MM.1S (cell line): ENCODE measurements around the gene MAU2.
A peak's percentile ranks its signal among the peaks of the same experiment; 100 is the strongest.

Experiments
- DNase-seq: peaks from one replicate; pipeline ENCODE4 v3.0.0-alpha.2; 2015
- H2AFZ ChIP-seq: fragments of 300-600 bp; sonication (generic); 2 replicates; pipeline ENCODE4 v1.6.0; 2016; ENCODE audit warnings: antibody characterized with exemption, low read length
- H3F3A ChIP-seq: fragments of 300-600 bp; sonication (generic); 2 replicates; pipeline ENCODE4 v1.6.1; 2016; ENCODE audit warnings: mild to moderate bottlenecking, antibody characterized with exemption, low read length, moderate library complexity, mixed read lengths; ENCODE audit not compliant: insufficient read depth
- H3K27ac ChIP-seq: fragments of 300-600 bp; sonication (generic); 2 replicates; pipeline ENCODE4 v1.5.1; 2016; ENCODE audit warnings: mild to moderate bottlenecking, low read length
- H3K27me3 ChIP-seq: fragments of 300-600 bp; sonication (generic); replicated peaks from 2 replicates; pipeline ENCODE4 v1.6.0; 2016; ENCODE audit warnings: low read length; ENCODE audit not compliant: insufficient read depth
- H3K36me3 ChIP-seq: fragments of 300-600 bp; sonication (generic); replicated peaks from 2 replicates; pipeline ENCODE4 v1.6.1; 2016; ENCODE audit warnings: mild to moderate bottlenecking, low read length, mixed read lengths; ENCODE audit not compliant: insufficient read depth
- H3K4me1 ChIP-seq: fragments of 300-600 bp; sonication (generic); 2 replicates; pipeline ENCODE4 v1.6.1; 2016; ENCODE audit warnings: low read length, mixed read lengths
- H3K4me2 ChIP-seq: fragments of 300-600 bp; sonication (generic); 2 replicates; pipeline ENCODE4 v1.6.0; 2016; ENCODE audit warnings: low read depth, low read length
- H3K4me3 ChIP-seq: fragments of 300-600 bp; sonication (generic); 2 replicates; pipeline ENCODE4 v1.5.1; 2016; ENCODE audit warnings: low read length, mixed read lengths
- H3K79me2 ChIP-seq: fragments of 300-600 bp; sonication (generic); 2 replicates; pipeline ENCODE4 v1.6.1; 2016; ENCODE audit warnings: mixed run types, low read length, mixed read lengths
- H3K9ac ChIP-seq: fragments of 300-600 bp; sonication (generic); 2 replicates; pipeline ENCODE4 v1.6.1; 2016; ENCODE audit warnings: low read length, mixed read lengths
- H3K9me2 ChIP-seq: fragments of 300-600 bp; sonication (generic); replicated peaks from 2 replicates; pipeline ENCODE4 v1.6.1; 2016; ENCODE audit warnings: mild to moderate bottlenecking, low read length, mixed read lengths; ENCODE audit not compliant: insufficient read depth
- H3K9me3 ChIP-seq: fragments of 300-600 bp; sonication (generic); replicated peaks from 2 replicates; pipeline ENCODE4 v1.6.1; 2016; ENCODE audit warnings: mild to moderate bottlenecking, low read length, mixed read lengths; ENCODE audit not compliant: insufficient read depth
- H4K20me1 ChIP-seq: fragments of 300-600 bp; sonication (generic); 2 replicates; pipeline ENCODE4 v1.6.1; 2016; ENCODE audit warnings: mild to moderate bottlenecking, low read length, moderate library complexity, mixed read lengths; ENCODE audit not compliant: insufficient read depth
- CTCF ChIP-seq: fragments of 300-600 bp; sonication (generic); IDR thresholded peaks from 2 replicates; pipeline ENCODE4 v1.5.1; 2016; ENCODE audit warnings: antibody characterized with exemption, low read length, mixed read lengths
- EZH2 ChIP-seq: fragments of 300-600 bp; sonication (generic); optimal IDR thresholded peaks from 2 replicates; pipeline ENCODE3; 2017; ENCODE audit warnings: low read depth, mild to moderate bottlenecking, antibody characterized with exemption, low read length, mixed read lengths
- EZH2phosphoT487 ChIP-seq: fragments of 300-600 bp; sonication (generic); IDR thresholded peaks from 2 replicates; pipeline ENCODE4 v1.6.1; 2018; ENCODE audit warnings: antibody characterized with exemption, low read length

MAU2 gene

DNA sequence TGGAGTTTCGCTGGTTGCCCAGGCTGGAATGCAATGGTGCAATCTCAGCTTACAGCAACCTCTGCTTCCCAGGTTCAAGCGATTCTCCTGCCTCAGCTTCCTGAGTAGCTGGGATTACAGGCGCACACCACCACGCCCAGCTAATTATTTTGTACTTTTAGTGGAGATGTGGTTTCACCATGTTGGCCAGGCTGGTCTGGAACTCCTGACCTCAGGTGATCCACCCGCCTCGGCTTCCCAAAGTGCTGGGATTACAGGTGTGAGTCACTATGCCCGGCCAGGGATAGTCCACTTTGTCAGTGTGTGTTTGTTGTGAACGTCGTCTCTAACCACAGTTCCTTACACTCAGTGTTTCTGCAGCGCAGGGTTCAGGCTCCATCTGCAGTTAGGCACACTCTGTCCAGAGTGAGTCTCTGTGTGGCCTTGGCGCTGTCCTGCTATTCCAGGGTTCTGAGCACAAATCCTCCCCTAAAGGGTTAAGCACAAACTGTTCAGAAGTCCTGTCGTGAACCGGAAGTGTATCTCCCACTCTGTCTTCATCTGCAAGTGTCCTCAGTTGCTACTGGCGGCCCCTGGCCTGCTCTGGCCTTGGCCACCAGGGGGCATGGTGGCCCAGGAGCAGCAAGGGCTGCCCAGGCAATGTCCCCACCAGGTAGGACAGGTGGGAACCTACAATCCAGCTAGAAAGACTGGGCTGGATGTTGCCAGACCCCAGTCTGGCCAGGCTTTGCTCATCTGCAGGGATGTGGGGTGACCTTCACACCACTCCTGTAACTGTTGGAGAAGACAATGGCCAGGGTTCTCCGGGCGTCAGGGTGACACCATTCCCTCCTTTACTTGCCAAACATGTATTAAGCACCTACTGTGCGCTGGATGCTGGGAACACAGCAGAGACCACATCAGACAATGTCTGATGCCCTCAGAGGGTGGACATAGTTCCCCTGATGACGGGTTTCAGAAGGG, 46.1 kb downstream of the MAU2 start:
- Histone ChIP-seq H4K20me1 (no peaks in the 10 kb centered on the region), H3K27me3 (no peaks in the 10 kb centered on the region), H3K79me2 (no peaks in the 10 kb centered on the region), H3K36me3 (no peaks in the 10 kb centered on the region), H3K4me1 (peaks cover 7% of the 10 kb centered on the region; the same call in 1 of the 2 replicates), H3K27ac (no peak overlapping the region), H3K9me3 (no peaks in the 10 kb centered on the region), H3K9ac (no peak overlapping the region; the same call in 1 of the 2 replicates), H2AFZ (peak overlapping the region; percentile 98), H3K4me2 (peak overlapping the region; percentile 75; the same call in 1 of the 2 replicates), H3K9me2 (no peaks in the 10 kb centered on the region), H3K4me3 (no peak overlapping the region), H3F3A (peaks cover 7% of the 10 kb centered on the region; the same call in 1 of the 2 replicates)
- DNase-seq = peak; percentile 75
- no peak for TF ChIP-seq EZH2phosphoT487
- TF ChIP-seq EZH2 = no peak
- TF ChIP-seq CTCF = peak; percentile 99

DNA sequence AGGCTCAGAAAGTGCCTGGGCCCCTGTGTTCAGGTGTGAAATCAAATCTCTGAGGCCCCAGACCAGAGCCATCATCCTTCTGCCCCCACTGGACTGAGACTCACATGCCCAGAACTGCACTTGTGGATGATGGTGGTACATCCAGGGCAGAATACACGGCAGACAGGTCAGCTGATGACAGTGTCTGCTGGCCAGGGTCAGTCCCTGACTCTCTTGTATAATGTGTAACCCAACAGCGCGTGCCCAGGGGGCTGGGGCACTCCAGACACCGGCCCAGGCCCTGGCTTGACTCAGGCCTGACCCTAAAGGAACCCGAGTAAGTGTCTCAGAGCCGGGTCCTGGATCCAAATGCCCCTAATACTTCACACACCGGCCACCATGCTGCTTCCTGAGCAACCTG, 47.5 kb downstream of the MAU2 start:
- Histone ChIP-seq H3K79me2 (no peaks in the 10 kb centered on the region), H3K27me3 (no peaks in the 10 kb centered on the region), H3K9ac (no peak overlapping the region), H3K27ac (no peak overlapping the region), H3K36me3 (no peaks in the 10 kb centered on the region), H3F3A (peaks cover 12% of the 10 kb centered on the region; the same call in 1 of the 2 replicates), H3K4me3 (no peak overlapping the region), H4K20me1 (no peaks in the 10 kb centered on the region), H2AFZ (no peak overlapping the region), H3K4me1 (peaks cover 13% of the 10 kb centered on the region), H3K9me3 (no peaks in the 10 kb centered on the region), H3K9me2 (no peaks in the 10 kb centered on the region), H3K4me2 (no peak overlapping the region)
- DNase-seq = no peak
- TF ChIP-seq CTCF = no peak
- no peak for TF ChIP-seq EZH2
- TF ChIP-seq EZH2phosphoT487 = no peak

- Histone ChIP-seq H3K27me3 (no peaks in the 10 kb centered on the region), H3K9me3 (no peaks in the 10 kb centered on the region), H3K4me2 (no peak overlapping the region), H3K4me3 (no peak overlapping the region), H3K36me3 (no peaks in the 10 kb centered on the region), H3K4me1 (peaks cover 17% of the 10 kb centered on the region), H3K9me2 (no peaks in the 10 kb centered on the region), H2AFZ (no peak overlapping the region), H3K79me2 (no peaks in the 10 kb centered on the region), H4K20me1 (no peaks in the 10 kb centered on the region), H3K9ac (no peak overlapping the region), H3K27ac (no peak overlapping the region), H3F3A (peaks cover 13% of the 10 kb centered on the region; the same call in 1 of the 2 replicates)
- TF ChIP-seq CTCF = no peak
- TF ChIP-seq EZH2phosphoT487 = no peak
- no peak for TF ChIP-seq EZH2
- no peak for DNase-seq
Observed at GRCh38 chr19:19371059-19371458, 50.4 kb downstream of the MAU2 start.
